Measurements from ENCODE around the gene TIMM10. TPM values are rescaled to one million over a fixed set of nuclear protein-coding genes. Genes with fewer than 3 reads are reported as not detected.

TIMM10 gene
- polyA plus RNA-seq, 1 donor from 2014 or later = 63.5 TPM

Other genes with a start within 250 kb of the TIMM10 start
- gene TNKS1BP1, start 205.8 kb downstream of the TIMM10 start, polyA plus RNA-seq = 5.5 TPM
- gene SSRP1, start 194.9 kb downstream of the TIMM10 start, polyA plus RNA-seq = 34.0 TPM
- not detected for gene P2RX3, start 192.4 kb downstream of the TIMM10 start, polyA plus RNA-seq
- not detected for gene PRG3, start 149.6 kb downstream of the TIMM10 start, polyA plus RNA-seq
- gene PRG2, start 140.1 kb downstream of the TIMM10 start, polyA plus RNA-seq = not detected
- 15.8 TPM for gene SLC43A3, start 103.6 kb downstream of the TIMM10 start, polyA plus RNA-seq
- gene RTN4RL2, start 70.2 kb downstream of the TIMM10 start, polyA plus RNA-seq = 0.14 TPM
- gene SLC43A1, start 15.1 kb downstream of the TIMM10 start, polyA plus RNA-seq = 7.2 TPM
- 0.14 TPM for gene SMTNL1, start 6.8 kb upstream of the TIMM10 start, polyA plus RNA-seq
- gene UBE2L6, start 36.9 kb upstream of the TIMM10 start, polyA plus RNA-seq = 208 TPM
- 0.23 TPM for gene SERPING1, start 66.9 kb upstream of the TIMM10 start, polyA plus RNA-seq
- not detected for gene YPEL4, start 119.2 kb upstream of the TIMM10 start, polyA plus RNA-seq
- 12.5 TPM for gene CLP1, start 127.0 kb upstream of the TIMM10 start, polyA plus RNA-seq
- 32.9 TPM for gene ZDHHC5, start 137.4 kb upstream of the TIMM10 start, polyA plus RNA-seq
- gene MED19, start 181.5 kb upstream of the TIMM10 start, polyA plus RNA-seq = 15.4 TPM
- 76.1 TPM for gene TMX2, start 181.8 kb upstream of the TIMM10 start, polyA plus RNA-seq
- gene SELENOH, start 210.7 kb upstream of the TIMM10 start, polyA plus RNA-seq = 324 TPM
- 0.23 TPM for gene BTBD18, start 221.1 kb upstream of the TIMM10 start, polyA plus RNA-seq
- 4.9 TPM for gene CTNND1, start 231.0 kb upstream of the TIMM10 start, polyA plus RNA-seq